ENCODE measurements around the gene ATG4D.

The ATG4D gene

GRCh38 chr19:10543420-10544241, at the start of gene ATG4D:
Gene ATG4D (plus strand): TSS chr19:10543904. CDS start chr19:10544091, 187 bp downstream.
- peak; percentile 98 for DNase-seq (ENCODE audit: low spot score)

DNA sequence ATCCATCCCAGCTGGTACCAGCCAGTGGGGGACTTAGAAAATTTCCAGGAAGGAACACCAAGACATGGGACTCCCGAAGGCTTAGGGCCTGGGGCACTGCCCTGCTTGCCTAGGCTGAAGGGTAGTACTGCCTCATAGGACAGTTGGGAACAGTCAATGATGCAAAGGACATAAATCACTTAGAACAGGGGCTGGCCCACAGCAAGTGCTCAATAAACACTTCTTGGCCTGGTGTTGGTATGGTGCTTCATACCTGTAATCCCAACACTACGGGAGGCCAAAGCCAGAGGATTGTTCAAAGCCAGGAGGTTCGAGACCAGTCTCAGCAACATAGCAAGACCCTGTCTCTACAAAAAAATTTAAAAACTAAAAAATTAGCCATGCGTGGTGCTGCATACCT, 46.3 kb upstream of the ATG4D start:
- DNase-seq (ENCODE audit: low spot score), result no peak

DNA sequence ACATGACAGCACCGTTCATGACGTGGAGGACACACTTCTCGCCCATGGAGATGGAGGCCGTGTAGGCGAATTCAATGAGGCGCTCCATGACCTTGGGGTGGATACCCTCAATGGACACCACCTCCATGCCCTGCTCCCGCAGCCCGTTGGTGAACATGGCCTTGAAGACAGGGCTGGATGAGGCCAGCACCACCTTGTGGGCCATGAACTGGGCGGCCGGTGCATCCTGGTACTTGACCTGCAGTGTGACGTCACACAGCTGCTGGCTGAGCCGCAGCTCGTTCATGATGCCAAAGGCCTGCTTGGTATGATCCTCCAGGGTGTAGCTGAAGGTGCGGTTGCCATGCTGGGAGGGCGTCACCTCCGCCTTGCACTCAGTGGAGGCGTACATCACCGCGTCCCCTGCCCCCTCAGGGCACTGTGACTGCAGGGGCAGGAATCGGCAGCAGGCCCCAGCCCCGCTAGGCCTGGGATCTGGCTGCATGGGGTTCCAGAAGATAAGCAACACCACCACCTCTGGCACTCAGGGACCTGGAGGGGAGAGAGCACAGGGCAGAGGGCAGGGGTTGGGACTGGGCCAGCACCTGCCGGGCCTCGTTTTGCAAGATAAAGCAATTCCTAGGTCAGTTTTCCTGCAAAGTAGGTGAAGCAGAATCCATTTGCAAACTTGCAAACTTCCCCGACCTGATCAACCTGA, 44.0 kb upstream of the ATG4D start:
- DNase-seq (ENCODE audit: low spot score), result no peak

GRCh38 chr19:10500247-10500592, 43.5 kb upstream of the ATG4D start:
- no peak for DNase-seq (ENCODE audit: low spot score)

DNA sequence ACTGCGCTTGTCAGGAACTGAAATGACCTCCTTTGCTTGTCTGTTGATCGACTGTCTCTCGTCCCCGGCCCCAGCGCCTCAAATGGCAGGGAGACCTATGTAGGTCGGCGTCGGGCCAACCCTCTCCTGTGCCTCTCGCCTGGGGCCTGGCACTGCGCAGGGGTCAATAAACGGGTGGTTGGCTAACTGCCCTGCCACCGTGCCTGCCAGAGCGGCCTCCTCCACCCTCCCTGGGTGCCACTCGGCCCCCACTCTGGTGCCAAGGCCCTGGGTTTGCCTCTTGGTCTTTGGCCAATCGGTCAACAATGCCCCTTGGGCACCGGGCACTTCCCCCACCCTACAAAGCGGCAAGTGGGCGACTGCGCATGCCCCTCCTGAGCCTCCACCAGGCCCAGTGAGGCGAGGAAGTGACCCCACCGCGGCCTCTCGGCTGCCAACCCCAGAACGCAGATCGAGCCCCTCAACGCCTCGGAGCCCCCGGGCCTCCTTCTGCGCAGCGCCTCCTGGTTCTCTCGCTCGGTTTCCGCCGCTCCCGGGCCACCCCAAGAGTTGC, 41.7 kb upstream of the ATG4D start:
- DNase-seq (ENCODE audit: low spot score), result peak; percentile 77

- peak; percentile 95 for DNase-seq (ENCODE audit: low spot score)
These were observed 41.1 kb upstream of the ATG4D start for GRCh38 chr19:10502524-10503001.

DNA sequence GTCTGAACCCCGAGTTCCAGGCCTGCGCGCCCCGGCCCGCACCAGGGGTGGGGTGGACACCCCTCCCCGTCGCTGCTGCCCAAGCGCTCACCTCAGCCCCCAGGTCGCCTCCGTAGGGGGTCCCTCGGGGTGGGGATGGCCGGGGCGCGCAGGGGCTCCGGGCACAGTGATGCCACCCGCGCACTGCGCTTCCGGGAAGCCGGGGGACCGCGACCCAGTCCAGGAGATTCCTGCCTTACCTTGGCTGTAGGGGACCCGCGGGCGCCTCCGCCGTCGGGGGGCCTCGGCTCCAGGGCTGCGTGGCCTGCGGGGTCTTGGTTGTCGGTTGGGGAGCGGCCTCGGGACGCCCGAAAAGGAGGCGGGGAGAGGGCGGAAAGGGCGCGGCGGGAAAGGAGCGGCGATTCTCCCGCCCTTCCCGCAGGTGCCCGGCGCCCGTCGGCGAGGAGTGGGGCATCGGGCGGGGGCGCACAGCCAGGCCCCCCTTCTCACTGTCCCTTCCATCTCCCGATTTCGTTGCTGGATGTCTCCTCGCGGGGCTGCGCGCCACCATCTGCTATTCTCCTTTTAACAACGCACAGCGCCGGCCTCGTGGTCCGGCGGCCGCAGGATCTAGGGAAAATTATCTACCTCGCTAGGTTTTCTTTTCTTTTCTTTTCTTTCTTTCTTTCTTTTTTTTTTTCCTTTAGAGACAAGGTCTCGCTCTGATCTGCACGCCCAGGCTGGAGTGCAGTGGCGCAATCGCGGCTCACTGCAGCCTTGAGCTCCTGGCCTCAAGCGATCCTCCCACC, 40.5 kb upstream of the ATG4D start, which contains the start of gene KEAP1:
Gene KEAP1, minus strand, starts transcription at position 355 of the 788 bp plus-strand sequence. CDS start 3,323 bp downstream, outside the sequence.
- no peak for DNase-seq (ENCODE audit: low spot score)

DNA sequence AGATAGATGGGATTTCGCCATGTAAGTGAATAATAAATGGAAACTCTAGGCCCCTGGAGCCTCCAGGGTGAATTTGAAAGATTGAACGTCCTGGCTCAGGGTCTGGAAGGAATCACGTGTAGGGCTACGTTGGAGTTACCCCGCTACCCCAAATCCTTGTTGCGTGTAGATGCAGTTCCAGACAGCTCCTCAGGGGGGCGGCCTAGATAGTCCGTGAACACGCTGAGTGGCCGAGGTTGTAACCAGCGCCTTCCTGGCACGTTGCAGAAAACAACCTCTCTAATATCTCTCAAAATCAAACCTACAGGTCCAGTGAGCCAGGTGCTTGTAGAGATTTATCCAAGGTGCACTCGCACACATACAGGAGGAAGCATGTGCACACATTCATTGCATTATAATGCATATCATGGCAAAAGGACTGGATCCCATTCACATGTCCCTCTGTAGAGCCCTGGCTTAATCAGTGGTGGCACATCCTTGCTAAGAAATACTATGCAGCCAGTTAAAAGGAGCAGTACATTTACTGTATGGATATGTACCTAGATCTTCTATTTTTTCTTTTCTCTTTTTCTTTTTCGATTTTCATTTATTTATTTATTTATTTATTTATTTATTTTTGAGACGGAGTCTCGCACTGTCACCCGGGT, 38.0 kb upstream of the ATG4D start:
- peak; percentile 82 for DNase-seq (ENCODE audit: low spot score)

DNA sequence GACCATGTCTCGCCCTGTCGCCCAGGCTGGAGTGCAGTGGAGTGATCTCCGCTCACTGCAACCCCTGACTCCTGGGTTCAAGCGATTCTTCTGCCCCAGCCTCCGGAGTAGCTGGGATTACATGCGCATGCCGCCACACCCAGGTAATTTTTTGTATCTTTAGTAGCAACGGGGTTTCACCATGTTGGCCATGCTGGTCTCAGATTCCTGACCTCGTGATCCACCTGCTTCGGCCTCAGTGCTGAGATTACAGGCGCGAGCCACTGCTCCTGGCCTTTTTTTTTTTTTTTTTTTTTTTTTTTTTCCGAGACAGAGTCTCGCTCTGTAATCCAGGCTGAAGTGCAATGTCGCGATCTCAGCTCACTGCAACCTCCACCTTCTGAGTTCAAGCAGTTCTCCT, 35.7 kb upstream of the ATG4D start:
- DNase-seq (ENCODE audit: low spot score), result no peak

- DNase-seq (ENCODE audit: low spot score), result no peak
These were observed 35.0 kb upstream of the ATG4D start for GRCh38 chr19:10508707-10509106.

DNA sequence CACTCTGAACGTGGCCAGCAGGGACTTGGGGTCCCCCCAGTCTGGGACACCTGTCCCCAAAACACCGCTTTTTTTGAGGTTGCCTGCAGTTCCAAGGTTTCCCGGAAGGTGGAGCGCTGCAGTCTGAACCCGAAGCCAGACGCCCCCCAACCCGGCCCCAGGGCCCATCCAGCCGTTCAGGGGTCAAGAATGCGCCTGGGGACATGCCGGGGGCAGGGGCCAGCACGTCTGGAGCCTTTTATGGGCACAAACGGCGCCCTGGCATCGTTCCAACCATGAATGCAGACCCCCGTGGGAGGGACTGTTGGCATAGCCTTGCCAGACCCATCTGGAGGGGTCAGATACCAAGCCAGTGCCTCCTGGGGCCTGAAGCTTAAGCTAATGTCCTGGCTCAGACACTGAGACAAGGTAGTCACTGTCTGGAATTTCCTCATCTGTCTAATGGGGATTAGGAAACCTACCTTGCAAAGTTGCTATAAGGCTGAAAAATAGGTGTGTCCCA, 33.4 kb upstream of the ATG4D start:
- peak; percentile 35 for DNase-seq (ENCODE audit: low spot score)

DNA sequence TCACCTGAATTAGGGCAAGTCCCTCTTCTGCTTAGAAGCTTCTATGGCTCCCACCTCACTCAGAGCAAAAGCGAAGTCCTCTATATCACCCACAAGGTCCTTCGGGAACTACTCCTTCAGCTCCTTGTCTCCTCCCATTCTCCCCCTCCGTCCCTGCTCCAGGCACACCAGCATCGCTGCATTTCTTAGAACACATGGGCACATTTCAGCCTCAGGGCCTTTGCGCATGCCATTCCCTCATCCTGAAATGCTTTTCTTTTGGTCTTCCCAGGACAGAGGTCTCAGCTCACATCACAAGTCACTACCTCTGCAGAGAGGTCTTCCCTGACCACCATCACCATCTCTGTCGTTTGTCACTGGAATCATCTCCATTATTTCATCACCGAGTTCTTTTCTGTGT, 30.5 kb upstream of the ATG4D start:
- DNase-seq (ENCODE audit: low spot score), result no peak

DNA sequence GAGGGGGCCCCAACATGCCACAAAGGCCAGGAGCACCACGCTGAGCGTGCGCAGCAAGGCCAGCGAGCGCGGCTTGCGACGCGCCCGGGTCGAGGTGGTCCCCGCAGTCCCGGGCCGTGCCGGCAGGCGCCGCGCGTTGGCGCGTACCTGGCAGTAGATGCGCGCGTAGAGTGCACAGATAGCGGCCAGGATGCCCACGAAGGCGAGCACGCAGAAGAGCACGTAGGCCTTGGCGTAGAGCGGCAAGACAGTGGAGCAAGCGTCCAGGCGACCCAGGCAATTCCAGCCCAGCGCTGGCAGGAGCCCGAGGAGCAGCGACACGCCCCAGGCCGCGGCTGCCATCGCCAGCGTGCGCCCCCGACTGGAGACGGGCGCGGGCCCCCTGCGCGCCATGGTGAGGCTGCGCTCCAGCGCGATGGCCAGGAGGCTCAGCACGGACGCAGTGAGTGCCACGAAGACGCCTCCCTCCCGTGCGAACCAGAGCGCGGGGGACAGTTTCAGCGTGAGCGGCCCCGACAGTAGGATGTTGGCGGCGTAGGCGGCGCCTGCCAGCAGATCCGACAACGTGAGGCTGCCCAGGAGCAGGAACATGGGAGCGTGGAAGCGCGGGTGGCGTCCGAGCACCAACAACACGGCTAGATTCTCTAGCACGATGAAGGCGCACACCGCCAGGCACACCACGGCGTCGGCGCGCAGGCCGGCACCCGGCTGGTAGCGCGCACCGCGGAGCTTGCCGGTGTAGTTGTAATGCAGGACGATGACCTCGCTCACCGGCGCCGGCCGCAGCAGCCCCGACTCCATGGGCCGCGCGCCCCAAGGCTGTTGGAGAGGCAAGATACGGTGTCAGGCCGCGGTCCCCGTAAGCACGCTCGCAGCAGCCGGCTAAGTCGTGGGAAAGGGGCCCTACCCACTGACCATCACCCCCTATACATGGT, 29.2 kb upstream of the ATG4D start:
- DNase-seq (ENCODE audit: low spot score), result no peak

DNA sequence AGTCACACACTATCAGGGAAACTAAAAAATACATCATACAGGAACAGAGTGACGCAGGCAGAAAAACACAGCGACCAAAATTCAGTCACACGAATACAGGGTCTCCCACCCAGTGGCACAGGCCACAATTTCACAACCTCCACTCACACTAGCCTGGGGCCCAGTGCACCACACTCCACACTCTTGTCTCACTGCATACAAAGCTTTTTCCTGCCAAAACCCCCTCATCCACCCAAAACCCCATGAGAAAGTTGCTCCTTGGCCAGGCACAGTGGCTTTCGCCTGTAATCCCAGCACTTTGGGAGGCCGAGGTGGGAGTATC, 27.7 kb upstream of the ATG4D start:
- DNase-seq (ENCODE audit: low spot score), result no peak

DNA sequence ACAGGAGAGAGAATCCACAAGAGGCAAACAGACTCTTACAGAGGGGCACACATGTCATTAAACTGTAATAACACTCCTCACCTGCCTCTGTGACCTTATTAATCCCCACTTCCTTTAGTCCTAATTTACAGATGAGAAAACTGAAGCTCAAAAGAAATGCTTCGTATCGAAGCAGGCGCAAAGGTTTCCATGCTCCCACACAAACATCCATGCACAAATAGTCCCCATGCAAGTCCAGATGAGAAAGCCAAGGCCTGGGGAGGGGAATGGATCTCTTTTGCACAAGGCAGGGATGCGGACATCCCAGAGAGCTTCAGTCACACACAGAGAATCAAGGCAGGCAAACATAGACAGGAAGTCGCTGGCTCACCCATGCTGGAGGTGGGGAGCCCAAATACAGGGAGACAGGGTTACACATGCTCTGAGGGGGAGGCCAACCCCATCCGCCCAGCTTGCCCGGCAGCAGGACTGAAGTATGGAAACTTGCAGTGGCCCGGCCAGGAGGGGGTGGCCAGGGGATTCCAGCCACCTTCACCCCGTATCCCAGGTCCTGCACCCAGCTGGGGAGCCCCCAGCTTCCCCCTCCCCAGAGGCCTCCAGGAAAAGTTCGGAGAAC, 26.9 kb upstream of the ATG4D start:
- no peak for DNase-seq (ENCODE audit: low spot score)

DNA sequence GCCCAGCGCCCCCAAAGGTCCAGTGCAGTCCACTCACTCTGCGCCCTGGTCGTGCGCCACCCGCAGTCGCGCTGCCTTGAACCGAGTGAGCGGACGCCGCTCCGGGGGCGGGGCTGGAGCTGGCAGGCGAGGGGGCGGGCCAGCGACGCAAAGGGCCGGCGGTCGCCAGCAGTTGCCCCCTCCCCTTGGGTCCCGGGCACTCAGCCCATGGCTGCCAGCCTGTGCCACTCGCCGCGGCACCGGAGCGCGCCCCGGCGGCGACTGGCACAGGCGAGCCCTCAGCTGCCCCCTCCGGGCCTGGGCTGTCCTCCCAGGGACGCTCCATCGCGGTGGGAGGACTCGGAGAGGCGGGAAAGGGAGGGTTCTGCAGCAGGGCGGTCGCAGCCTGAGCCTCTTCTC, 26.3 kb upstream of the ATG4D start, which contains the start of gene S1PR5:
Gene S1PR5, minus strand, starts transcription at position 87 of the 399 bp plus-strand sequence. CDS start 2,436 bp downstream, outside the sequence.
- DNase-seq (ENCODE audit: low spot score), result no peak

DNA sequence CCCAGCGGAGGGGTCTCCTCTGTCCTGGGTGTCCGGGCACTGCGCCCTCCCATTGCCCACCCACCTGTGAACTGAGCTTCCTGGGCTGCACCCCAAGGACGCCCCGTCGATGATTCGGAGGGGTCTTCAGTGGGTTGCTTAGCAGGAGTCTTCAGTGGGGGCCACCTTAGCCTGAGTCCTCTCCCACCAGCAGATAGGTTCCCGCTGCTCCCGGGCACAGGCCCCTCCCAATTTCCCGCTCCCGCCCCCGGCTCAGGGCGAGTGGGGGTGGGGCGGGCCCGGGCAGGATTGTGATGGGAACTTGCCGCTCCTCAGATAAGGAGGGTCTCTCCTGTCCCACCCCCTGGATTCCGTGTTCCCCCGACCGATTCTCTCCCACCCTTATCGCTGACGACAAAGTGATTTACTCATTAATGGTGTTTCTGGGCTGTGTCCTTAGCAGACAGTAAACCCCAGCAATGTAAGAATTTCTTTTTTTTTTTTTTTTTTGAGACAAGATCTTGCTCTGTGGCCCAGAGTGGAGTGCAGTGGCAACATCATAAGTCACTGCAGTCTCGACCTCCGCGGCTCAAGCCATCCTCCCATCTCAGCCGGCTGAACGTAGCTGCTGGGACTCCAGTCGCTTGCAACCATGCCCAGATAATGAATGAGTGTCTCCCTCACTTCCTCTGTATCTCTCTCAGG, 25.8 kb upstream of the ATG4D start:
- DNase-seq (ENCODE audit: low spot score), result no peak

DNA sequence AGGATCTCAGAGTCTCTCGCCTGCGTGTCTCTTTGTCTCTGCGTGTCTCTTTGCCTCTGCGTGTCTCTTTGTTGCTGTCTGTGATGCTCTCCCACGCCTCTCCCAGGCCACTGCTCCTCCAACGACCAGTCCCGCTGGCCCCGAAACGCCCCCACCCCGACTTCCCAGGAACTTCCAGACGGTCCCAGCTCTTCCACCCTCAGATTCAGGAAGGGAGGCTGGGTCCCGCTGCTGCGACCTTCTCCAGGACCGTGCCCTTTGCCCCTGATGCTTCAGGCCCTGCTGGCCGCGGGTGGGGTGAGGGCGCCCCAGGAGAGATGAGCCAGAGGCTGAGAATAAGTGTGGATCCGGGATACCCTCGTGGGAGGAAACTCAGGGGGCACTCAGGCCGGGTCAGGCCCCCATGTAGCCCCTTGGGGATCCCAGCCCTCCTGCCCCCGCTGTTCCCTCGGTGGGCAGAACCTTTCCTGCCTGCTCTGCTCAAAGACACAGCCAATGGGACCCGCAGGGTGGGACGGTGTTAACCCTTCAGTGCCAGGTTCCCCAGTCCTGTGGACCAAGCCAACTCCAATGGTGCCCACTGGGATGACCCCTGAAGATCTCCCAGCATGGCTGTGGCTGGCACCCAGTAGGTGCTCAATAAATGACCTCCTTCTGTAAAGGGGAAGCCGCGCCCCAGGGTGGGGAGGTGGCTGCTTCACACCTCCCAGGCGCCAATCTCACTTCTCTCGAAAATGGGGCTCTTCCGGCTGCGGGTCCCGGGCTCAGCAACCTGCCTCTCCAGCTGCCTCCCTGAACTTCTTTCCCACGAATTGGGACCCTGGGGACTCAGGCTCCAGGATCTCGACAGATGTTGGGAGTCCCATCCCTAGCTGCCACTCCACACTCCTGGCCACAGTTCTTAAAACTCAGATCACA, 25.0 kb upstream of the ATG4D start:
- DNase-seq (ENCODE audit: low spot score), result no peak
